ENCODE results near the gene IL25. TPM values are rescaled to one million over a fixed set of nuclear protein-coding genes. Genes with fewer than 3 reads are reported as not detected.

Gene IL25
- total and polyA plus RNA-seq, 2 of the 13 experiments (the other 11 are each of a cell fraction or from before 2014, with no cell fraction given) = not detected

GRCh38 chr14:23346693-23347405 is 25.8 kb upstream of the IL25 start:
- BruUV-seq (replicated peaks) = no TSS peak
- DNase-seq (ENCODE audit: low spot score) = no peak
- intact Hi-C loops (cut with micrococcal nuclease; ENCODE audit: unreplicated experiment) (no loop called here), in situ Hi-C loops (cut with HindIII; ENCODE audit: extremely low pct_ligation_motif_present, low pct_unique_long_range_greater_than_20kb) (no loop called here)
- ChIA-PET POLR2A (interaction anchor here (1.2 to 2.2 kb wide), 3 partner anchors 20 to 46 kb away, joined by 4 to 16 read pairs (median 5); partner anchors contain the start of gene PABPN1), CTCF (ENCODE audit: low intra/inter-chr PET ratio, low total read pairs) (no interaction called here)
- H4K20me1 ChIP-seq (ENCODE audit: insufficient read depth, low read length) = no peaks in the 10 kb centered on the region
- ATAC-seq = peak; percentile 31
- H3K4me1 ChIP-seq (ENCODE audit: insufficient read depth, low read length) = no peaks in the 10 kb centered on the region
- no peaks in the 10 kb centered on the region for H3K36me3 ChIP-seq (replicated peaks in 1 of 2; ENCODE audit: control insufficient read depth in 1 of 2, insufficient read depth in 2 of 2, low read length in 2 of 2)
- FAIRE-seq = no peak
- H3K4me2 ChIP-seq (ENCODE audit: low read depth, low read length) = no peak overlapping the region
- H3K4me3 ChIP-seq (replicated peaks in 1 of 3; ENCODE audit: insufficient read depth in 1 of 3, low read depth in 2 of 3, low read length in 3 of 3) = no peak overlapping the region
- H2AFZ ChIP-seq (ENCODE audit: low read length) = no peak overlapping the region
- H3K79me2 ChIP-seq (ENCODE audit: insufficient read depth, low read length) = no peaks in the 10 kb centered on the region
- 39% methylated on average over 27 of the region's 27 CpGs for WGBS (ENCODE audit: low lambda C conversion rate)
- H3K27me3 ChIP-seq (ENCODE audit: control insufficient read depth in 1 of 2, insufficient read depth in 2 of 2, low read length in 2 of 2) = peaks cover 5 to 73% of the 10 kb centered on the region in 2 experiments
- no peaks in the 10 kb centered on the region for H3K9me3 ChIP-seq (ENCODE audit: low read length)
- H3K9ac ChIP-seq (ENCODE audit: insufficient read depth, low read depth, low read length) = no peak overlapping the region
- H3K27ac ChIP-seq (ENCODE audit: extremely low read length, insufficient read depth, low read length) = no peak overlapping the region
- no peak for TF ChIP-seq HMGXB3 (CRISPR knock-in tag; IDR thresholded peaks at IDR 0.05; ENCODE audit: borderline replicate concordance)
- TF ChIP-seq ZFY (CRISPR knock-in tag; IDR thresholded peaks at IDR 0.05) = 0 out of 2 replicates have a peak, but pooled peaks have one; percentile 20
- TF ChIP-seq ZNF558 (CRISPR knock-in tag; IDR thresholded peaks at IDR 0.05; ENCODE audit: borderline replicate concordance) = 0 out of 2 replicates have a peak, but pooled peaks have one; percentile 49
- no peak for TF ChIP-seq RXRB (CRISPR knock-in tag; IDR thresholded peaks at IDR 0.05; ENCODE audit: borderline replicate concordance)
- peak; percentile 28; the same call in 1 of the 2 replicates for TF ChIP-seq MNT (IDR thresholded peaks at IDR 0.05)
- peak; percentile 54 for TF ChIP-seq NRL (CRISPR knock-in tag; IDR thresholded peaks at IDR 0.05; ENCODE audit: borderline replicate concordance)
- no peak for TF ChIP-seq MXI1 (IDR thresholded peaks at IDR 0.05; ENCODE audit: borderline replicate concordance, low read depth, low read length)
- no peak for TF ChIP-seq ZNF138 (CRISPR knock-in tag; IDR thresholded peaks at IDR 0.05; ENCODE audit: low read depth)
- TF ChIP-seq ZSCAN21 (CRISPR knock-in tag; IDR thresholded peaks at IDR 0.05; ENCODE audit: borderline replicate concordance) = 0 out of 2 replicates have a peak, but pooled peaks have one; percentile 26
- 0 out of 2 replicates have a peak, but pooled peaks have one; percentile 42 for TF ChIP-seq DZIP1 (CRISPR knock-in tag; IDR thresholded peaks at IDR 0.05)
- no peak for TF ChIP-seq ZNF253 (CRISPR knock-in tag; IDR thresholded peaks at IDR 0.05; ENCODE audit: borderline replicate concordance)
- TF ChIP-seq NFKB2 (CRISPR knock-in tag; IDR thresholded peaks at IDR 0.05; ENCODE audit: borderline replicate concordance) = 0 out of 2 replicates have a peak, but pooled peaks have one; percentile 23

Measured in HepG2 (cell line).